B cell (primary cell): Measurements from ENCODE around the gene DCBLD1. TPM values are rescaled to one million over a fixed set of nuclear protein-coding genes. Genes with fewer than 3 reads are reported as not detected.
A peak's percentile ranks its signal among the peaks of the same experiment; 100 is the strongest.

Experiments
- ATAC-seq: fragments of 200-7000 bp; cut with Tn5 transposase; one replicate; pipeline ENCODE4 v1.10.0; 2021; ENCODE audit warnings: low read depth, mild to moderate bottlenecking, moderate number of reproducible peaks, moderate library complexity
- CTCF ChIA-PET: fragments of 350-600 bp; sonication (Branson Sonifier 250); formaldehyde crosslinking; loops from one replicate; lab custom pipeline; 2021; ENCODE audit warnings: antibody characterized with exemption, inconsistent platforms; lab: Charles Lee
- POLR2A ChIA-PET: fragments of 350-600 bp; sonication (Branson Sonifier 250); formaldehyde crosslinking; loops from one replicate; lab custom pipeline; 2021; ENCODE audit warnings: antibody characterized with exemption; lab: Charles Lee
- DNase-seq: peaks from one replicate; pipeline ENCODE4 v3.0.0; 2013
- H2AFZ ChIP-seq: 2 replicates; pipeline ENCODE4 v1.6.1; 2012; ENCODE audit warnings: mild to moderate bottlenecking, low read depth, low read length; ENCODE audit not compliant: insufficient read depth, poor library complexity, severe bottlenecking
- H3K27ac ChIP-seq, 2 donors: 1 replicate in 1 of 2; 2 replicates in 1 of 2; pipeline ENCODE4 v1.5.1; 2012 to 2013; ENCODE audit warnings: low read length in 2 of 2, mild to moderate bottlenecking in 2 of 2, moderate library complexity in 1 of 2
- H3K27me3 ChIP-seq, 4 experiments: fragments of 200-600 bp in 1 of 4; sonication (generic) in 1 of 4; replicated peaks in 1 of 4; 1 replicate in 2 of 4; 2 replicates in 2 of 4; pipeline versions ENCODE4 v1.6.1 to v1.7.0; 2013 to 2016; ENCODE audit warnings: low read length in 3 of 4, mild to moderate bottlenecking in 2 of 4, mixed read lengths in 1 of 4, moderate library complexity in 1 of 4; ENCODE audit not compliant: insufficient read depth in 4 of 4, control insufficient read depth in 3 of 4; ENCODE audit errors: control extremely low read depth in 1 of 4
- H3K36me3 ChIP-seq, 2 experiments: replicated peaks in 1 of 2; 1 replicate in 1 of 2; 2 replicates in 1 of 2; pipeline versions ENCODE4 v1.6.1 to v1.7.1; 2013; ENCODE audit warnings: low read length in 1 of 2; ENCODE audit not compliant: insufficient read depth in 2 of 2, control insufficient read depth in 1 of 2; ENCODE audit errors: control extremely low read depth in 1 of 2, extremely low read depth in 1 of 2
- H3K4me1 ChIP-seq, 2 donors: fragments of 200-600 bp in 1 of 2; sonication (generic) in 1 of 2; 1 replicate in 1 of 2; 2 replicates in 1 of 2; pipeline versions ENCODE4 v1.5.1 to v1.6.1; 2013 to 2017; ENCODE audit warnings: low read length in 2 of 2; ENCODE audit not compliant: control insufficient read depth in 2 of 2, insufficient read depth in 2 of 2
- H3K4me2 ChIP-seq: replicated peaks from 2 replicates; pipeline ENCODE3; 2012; ENCODE audit warnings: mild to moderate bottlenecking, low read depth, low read length; ENCODE audit not compliant: poor library complexity, severe bottlenecking
- H3K4me3 ChIP-seq, 5 experiments: fragments of 200-600 bp in 1 of 5; sonication (generic) in 1 of 5; 1 replicate in 3 of 5; 2 replicates in 2 of 5; pipeline versions ENCODE4 v1.5.1 to v1.7.0; 2011 to 2016; ENCODE audit warnings: low read length in 4 of 5, mild to moderate bottlenecking in 4 of 5, low read depth in 2 of 5, control low read depth in 1 of 5, moderate library complexity in 1 of 5; ENCODE audit not compliant: insufficient read depth in 1 of 5; ENCODE audit errors: control extremely low read depth in 1 of 5, extremely low read depth in 1 of 5
- H3K79me2 ChIP-seq: fragments of 200-600 bp; sonication (generic); one replicate; pipeline ENCODE4 v1.6.0; 2016; ENCODE audit warnings: low read length; ENCODE audit not compliant: control insufficient read depth, insufficient read depth
- H3K9ac ChIP-seq: fragments of 200-600 bp; sonication (generic); 2 replicates; pipeline ENCODE4 v1.6.1; 2017; ENCODE audit warnings: mild to moderate bottlenecking, low read length, moderate library complexity
- H3K9me3 ChIP-seq, 3 donors: one replicate each; pipeline versions ENCODE4 v1.6.1 to v1.7.1; 2013; ENCODE audit warnings: low read length in 2 of 3; ENCODE audit not compliant: control insufficient read depth in 2 of 3, insufficient read depth in 1 of 3; ENCODE audit errors: control extremely low read depth in 1 of 3
- H4K20me1 ChIP-seq: 2 replicates; pipeline ENCODE4 v1.6.0; 2012; ENCODE audit warnings: mild to moderate bottlenecking, low read length; ENCODE audit not compliant: insufficient read depth, control insufficient read depth, poor library complexity, severe bottlenecking
- H3K27ac Mint-ChIP-seq: one replicate; pipeline ENCODE4 v1.8.0; 2021; ENCODE audit warnings: mixed read lengths
- H3K27me3 Mint-ChIP-seq: one replicate; pipeline ENCODE4 v1.8.0; 2021; ENCODE audit warnings: mixed read lengths
- H3K4me1 Mint-ChIP-seq: one replicate; pipeline ENCODE4 v1.8.0; 2021; ENCODE audit warnings: mixed read lengths
- H3K4me3 Mint-ChIP-seq: one replicate; pipeline ENCODE4 v1.8.0; 2021; ENCODE audit warnings: mixed read lengths
- H3K9me3 Mint-ChIP-seq: one replicate; pipeline ENCODE4 v1.8.0; 2022; ENCODE audit warnings: mixed read lengths; ENCODE audit not compliant: insufficient read depth
- EZH2 ChIP-seq: IDR thresholded peaks from 2 replicates; pipeline ENCODE4 v1.6.1; 2012; ENCODE audit warnings: borderline replicate concordance, low read depth, mild to moderate bottlenecking, moderate library complexity, low read length; ENCODE audit not compliant: insufficient read depth, poor library complexity, severe bottlenecking
- WGBS: methylation state at CpG from one replicate; pipeline ENCODE4 v1.1.5; 2013; ENCODE audit warnings: missing lambda C conversion rate; ENCODE audit not compliant: insufficient coverage; 5-methylcytosine and 5-hydroxymethylcytosine counted together
- intact Hi-C: fragments of 100-400 bp; cut with micrococcal nuclease; formaldehyde crosslinking; loops from one replicate; pipeline ENCODE4 v1.10.0; 2022
- polyA plus RNA-seq: library from polyadenylated mRNA; depleted of rRNA; stranded (reverse); fragments of >200 nt; gene quantifications from 2 replicates; pipeline ENCODE4 v1.2.3, GENCODE V29; 2012
- total RNA-seq, 2 donors: library from RNA; stranded (reverse); fragments of 120-200 nt in 1 of 2; gene quantifications; 1 replicate in 1 of 2; 2 replicates in 1 of 2; pipeline versions ENCODE4 v1.2.3 to v1.2.4, GENCODE V29; 2013 to 2022
- TF ChIP-seq, protein P1 (sequence below): fragments of 200-600 bp; IDR thresholded peaks from one replicate; pipeline ENCODE4 v1.8.0; 2022; ENCODE audit warnings: antibody characterized with exemption, mild to moderate bottlenecking

Gene DCBLD1
- total and polyA plus RNA-seq, 2 donors (not counting 1 experiment from before 2014, with no cell fraction given): 0.21 to 0.37 TPM

DNA sequence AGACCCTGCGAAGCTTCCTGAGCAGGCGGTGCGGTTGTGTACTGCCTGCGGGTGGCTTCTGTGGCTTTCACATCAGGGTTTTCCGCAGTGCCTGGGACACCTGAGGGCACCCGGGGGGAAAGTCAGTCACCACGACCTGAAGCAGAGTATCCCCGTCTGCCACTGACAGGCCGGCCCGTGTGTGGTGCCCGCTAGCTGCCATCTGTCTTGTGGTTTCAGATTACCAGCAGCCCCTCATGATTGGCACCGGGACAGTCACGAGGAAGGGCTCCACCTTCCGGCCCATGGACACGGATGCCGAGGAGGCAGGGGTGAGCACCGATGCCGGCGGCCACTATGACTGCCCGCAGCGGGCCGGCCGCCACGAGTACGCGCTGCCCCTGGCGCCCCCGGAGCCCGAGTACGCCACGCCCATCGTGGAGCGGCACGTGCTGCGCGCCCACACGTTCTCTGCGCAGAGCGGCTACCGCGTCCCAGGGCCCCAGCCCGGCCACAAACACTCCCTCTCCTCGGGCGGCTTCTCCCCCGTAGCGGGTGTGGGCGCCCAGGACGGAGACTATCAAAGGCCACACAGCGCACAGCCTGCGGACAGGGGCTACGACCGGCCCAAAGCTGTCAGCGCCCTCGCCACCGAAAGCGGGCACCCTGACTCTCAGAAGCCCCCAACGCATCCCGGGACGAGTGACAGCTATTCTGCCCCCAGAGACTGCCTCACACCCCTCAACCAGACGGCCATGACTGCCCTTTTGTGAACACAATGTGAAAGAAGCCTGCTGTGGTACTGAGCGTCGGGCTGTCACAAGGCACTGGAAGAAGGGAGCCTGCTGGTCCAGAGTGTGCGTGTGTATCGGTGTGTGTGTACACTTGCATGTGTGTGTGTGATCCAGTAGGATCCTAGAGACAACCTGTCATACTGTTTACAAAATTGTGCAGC, 65.5 kb downstream of the DCBLD1 start:
- Histone ChIP-seq H4K20me1 (no peaks in the 10 kb centered on the region), H3K27me3 (peaks cover 0 to 20% (median 4%) of the 10 kb centered on the region in 4 experiments), H3K9me3 (peaks cover 0 to 4% (median 0%) of the 10 kb centered on the region in 3 donors), H3K4me1 (peaks cover 13 to 15% of the 10 kb centered on the region in 2 donors), H3K9ac (peak overlapping the region; percentile 68), H3K79me2 (no peaks in the 10 kb centered on the region), H3K4me3 (peak overlapping the region in 4 of 5 experiments; percentile 25 to 59 (median 52)), H3K27ac (no peak overlapping the region), H2AFZ (peak overlapping the region; percentile 82), H3K4me2 (peak overlapping the region; percentile 88), H3K36me3 (no peaks in the 10 kb centered on the region)
- ChIA-PET CTCF (interaction anchor here (1.1 to 1.7 kb wide), 3 partner anchors 57 to 99 kb away, joined by 3 to 6 read pairs (median 4); no protein-coding TSS in a partner anchor), POLR2A (no interaction called here)
- WGBS: 22% methylated on average over 63 of the region's 64 CpGs
- Mint-ChIP-seq H3K4me1 (peaks cover 15% of the 10 kb centered on the region), H3K9me3 (no peaks in the 10 kb centered on the region), H3K4me3 (peak overlapping the region; percentile 81), H3K27me3 (peaks cover 23% of the 10 kb centered on the region), H3K27ac (no peak overlapping the region)
- DNase-seq (peak; percentile 46), ATAC-seq (peak; percentile 67)
- intact Hi-C loops: no loop called here
- no peak for TF ChIP-seq EZH2
- TF ChIP-seq, protein P1, sequence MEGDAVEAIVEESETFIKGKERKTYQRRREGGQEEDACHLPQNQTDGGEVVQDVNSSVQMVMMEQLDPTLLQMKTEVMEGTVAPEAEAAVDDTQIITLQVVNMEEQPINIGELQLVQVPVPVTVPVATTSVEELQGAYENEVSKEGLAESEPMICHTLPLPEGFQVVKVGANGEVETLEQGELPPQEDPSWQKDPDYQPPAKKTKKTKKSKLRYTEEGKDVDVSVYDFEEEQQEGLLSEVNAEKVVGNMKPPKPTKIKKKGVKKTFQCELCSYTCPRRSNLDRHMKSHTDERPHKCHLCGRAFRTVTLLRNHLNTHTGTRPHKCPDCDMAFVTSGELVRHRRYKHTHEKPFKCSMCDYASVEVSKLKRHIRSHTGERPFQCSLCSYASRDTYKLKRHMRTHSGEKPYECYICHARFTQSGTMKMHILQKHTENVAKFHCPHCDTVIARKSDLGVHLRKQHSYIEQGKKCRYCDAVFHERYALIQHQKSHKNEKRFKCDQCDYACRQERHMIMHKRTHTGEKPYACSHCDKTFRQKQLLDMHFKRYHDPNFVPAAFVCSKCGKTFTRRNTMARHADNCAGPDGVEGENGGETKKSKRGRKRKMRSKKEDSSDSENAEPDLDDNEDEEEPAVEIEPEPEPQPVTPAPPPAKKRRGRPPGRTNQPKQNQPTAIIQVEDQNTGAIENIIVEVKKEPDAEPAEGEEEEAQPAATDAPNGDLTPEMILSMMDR: no peak
